ENCODE results near the gene KLHL26.

- TF ChIP-seq EEA1 (CRISPR knock-in tag; IDR thresholded peaks at IDR 0.05; ENCODE audit: borderline replicate concordance) (no peak), KLF16 (CRISPR knock-in tag; IDR thresholded peaks at IDR 0.05) (no peak), ZNF790 (CRISPR knock-in tag; IDR thresholded peaks at IDR 0.05; ENCODE audit: borderline replicate concordance) (no peak), U2AF1 (optimal IDR thresholded peaks at IDR 0.05; ENCODE audit: low read depth, low read length) (no peak), SP1 (IDR thresholded peaks at IDR 0.05) (no peak), SP1 (CRISPR knock-in tag; IDR thresholded peaks at IDR 0.05) (no peak), RAD21 (CRISPR knock-in tag; IDR thresholded peaks at IDR 0.05) (no peak), HNF4A (CRISPR knock-in tag; IDR thresholded peaks at IDR 0.05) (no peak), E2F1 (CRISPR knock-in tag; IDR thresholded peaks at IDR 0.05) (no peak)
Measured at GRCh38 chr19:18639706-18640243, 2.9 kb downstream of the KLHL26 start.
